GM10847 (cell line): Measurements from ENCODE around the gene TBC1D10B.

Experiments used
- POLR2A ChIP-seq: IDR thresholded peaks from 2 replicates; pipeline ENCODE4 v1.6.1; 2011; ENCODE audit not compliant: insufficient read length; ENCODE audit errors: extremely low read depth

The TBC1D10B gene

GRCh38 chr16:30354423-30355143 is 15.7 kb downstream of the TBC1D10B start:
- TF ChIP-seq POLR2A, result no peak

GRCh38 chr16:30353438-30354129 is 16.7 kb downstream of the TBC1D10B start:
- no peak for TF ChIP-seq POLR2A

GRCh38 chr16:30352488-30353401 is 17.5 kb downstream of the TBC1D10B start:
- TF ChIP-seq POLR2A, result no peak

- TF ChIP-seq POLR2A, result no peak
Measured at GRCh38 chr16:30351586-30352419, 18.5 kb downstream of the TBC1D10B start.

GRCh38 chr16:30351001-30351441 is 19.3 kb downstream of the TBC1D10B start:
- TF ChIP-seq POLR2A, result no peak

- no peak for TF ChIP-seq POLR2A
Measured at GRCh38 chr16:30350134-30350871, 20.0 kb downstream of the TBC1D10B start.

GRCh38 chr16:30349675-30350074 is 20.6 kb downstream of the TBC1D10B start:
- no peak for TF ChIP-seq POLR2A

GRCh38 chr16:30348929-30349328 is 21.4 kb downstream of the TBC1D10B start:
- TF ChIP-seq POLR2A, result no peak

- TF ChIP-seq POLR2A, result no peak
Measured at GRCh38 chr16:30348113-30348512, 22.2 kb downstream of the TBC1D10B start.

- TF ChIP-seq POLR2A, result no peak
Measured at GRCh38 chr16:30346286-30346685, 24.0 kb downstream of the TBC1D10B start.

- no peak for TF ChIP-seq POLR2A
Measured at GRCh38 chr16:30342751-30343490, 27.4 kb downstream of the TBC1D10B start.

- no peak for TF ChIP-seq POLR2A
Measured at GRCh38 chr16:30340621-30341020, 29.7 kb downstream of the TBC1D10B start.
